ENCODE measurements around the gene VPS35L.

- TF ChIP-seq POLR2A (IDR thresholded peaks at IDR 0.05; ENCODE audit: low read length) (no peak), GATA1 (IDR thresholded peaks at IDR 0.05; ENCODE audit: low read depth, low read length) (no peak)
Measured at GRCh38 chr16:19710991-19711545, 155.6 kb downstream of the VPS35L start.
